GM23248 (cell line): Measurements from ENCODE around the gene GPANK1.

ENCODE experiments used
- EZH2 ChIP-seq: fragments of 200-600 bp; sonication (generic); IDR thresholded peaks from 2 replicates; pipeline ENCODE4 v1.6.1; 2018; ENCODE audit warnings: antibody characterized with exemption, mild to moderate bottlenecking; ENCODE audit not compliant: insufficient read depth, poor library complexity, severe bottlenecking
- EZH2phosphoT487 ChIP-seq: fragments of 200-600 bp; sonication (generic); IDR thresholded peaks from 2 replicates; pipeline ENCODE4 v1.6.1; 2018; ENCODE audit warnings: antibody characterized with exemption, moderate library complexity, mild to moderate bottlenecking, low read depth; ENCODE audit not compliant: insufficient read depth

- no peak for TF ChIP-seq EZH2
- no peak for TF ChIP-seq EZH2phosphoT487
These were observed at the start of gene GPANK1 for GRCh38 chr6:31664790-31665500.
